Measurements from ENCODE around the gene PIAS2. TPM values are rescaled to one million over a fixed set of nuclear protein-coding genes. Genes with fewer than 3 reads are reported as not detected.
"Not testable (repeated sequence)": the region's sequence is repeated elsewhere in the genome, so short reads cannot be mapped to it uniquely, and the experiment has no call there.

Gene PIAS2
- total RNA-seq, 1 donor: 15.9 TPM

GRCh38 chr18:46842583-46842982 is 74.7 kb downstream of the PIAS2 start:
- no peak for DNase-seq (ENCODE audit: low read depth in 2 of 3, low spot score in 2 of 3)

GRCh38 chr18:46833899-46834298 is 83.4 kb downstream of the PIAS2 start:
- DNase-seq (ENCODE audit: low read depth in 2 of 3, low spot score in 2 of 3): no peak

- no peak for DNase-seq (ENCODE audit: low read depth in 2 of 3, low spot score in 2 of 3)
Measured at GRCh38 chr18:46832849-46833248, 84.5 kb downstream of the PIAS2 start.

- not testable (repeated sequence) for DNase-seq (ENCODE audit: low read depth in 2 of 3, low spot score in 2 of 3)
Measured at GRCh38 chr18:46832422-46832821, 84.9 kb downstream of the PIAS2 start.

GRCh38 chr18:46831434-46831833 is 85.9 kb downstream of the PIAS2 start:
- no peak for DNase-seq (ENCODE audit: low read depth in 2 of 3, low spot score in 2 of 3)

- DNase-seq (ENCODE audit: low read depth in 2 of 3, low spot score in 2 of 3): no peak
Measured at GRCh38 chr18:46830633-46831032, 86.7 kb downstream of the PIAS2 start.

- DNase-seq (ENCODE audit: low read depth in 2 of 3, low spot score in 2 of 3): no peak
Measured at GRCh38 chr18:46829947-46830346, 87.4 kb downstream of the PIAS2 start.

GRCh38 chr18:46829531-46829930 is 87.8 kb downstream of the PIAS2 start:
- DNase-seq (ENCODE audit: low read depth in 2 of 3, low spot score in 2 of 3): no peak

- DNase-seq (ENCODE audit: low read depth in 2 of 3, low spot score in 2 of 3): peak in 1 of 3 donors; percentile 3
Measured at GRCh38 chr18:46821856-46822711, 95.2 kb downstream of the PIAS2 start.

GRCh38 chr18:46820863-46821262 is 96.4 kb downstream of the PIAS2 start:
- no peak for DNase-seq (ENCODE audit: low read depth in 2 of 3, low spot score in 2 of 3)

- DNase-seq (ENCODE audit: low read depth in 2 of 3, low spot score in 2 of 3): no peak
Measured at GRCh38 chr18:46815661-46816060, 101.6 kb downstream of the PIAS2 start.

- DNase-seq (ENCODE audit: low read depth in 2 of 3, low spot score in 2 of 3): no peak
Measured at GRCh38 chr18:46814399-46814798, 102.9 kb downstream of the PIAS2 start.

GRCh38 chr18:46812311-46812710 is 105.0 kb downstream of the PIAS2 start:
- no peak for DNase-seq (ENCODE audit: low read depth in 2 of 3, low spot score in 2 of 3)

- no peak for DNase-seq (ENCODE audit: low read depth in 2 of 3, low spot score in 2 of 3)
Measured at GRCh38 chr18:46810481-46811000, 106.8 kb downstream of the PIAS2 start.

GRCh38 chr18:46809145-46809544 is 108.2 kb downstream of the PIAS2 start:
- DNase-seq (ENCODE audit: low read depth in 2 of 3, low spot score in 2 of 3): no peak

GRCh38 chr18:46795945-46796344 is 121.4 kb downstream of the PIAS2 start:
- not testable (repeated sequence) for DNase-seq (ENCODE audit: low read depth in 2 of 3, low spot score in 2 of 3)

- no peak for DNase-seq (ENCODE audit: low read depth in 2 of 3, low spot score in 2 of 3)
Measured at GRCh38 chr18:46794607-46795006, 122.7 kb downstream of the PIAS2 start.

- no peak for DNase-seq (ENCODE audit: low read depth in 2 of 3, low spot score in 2 of 3)
Measured at GRCh38 chr18:46793565-46793964, 123.7 kb downstream of the PIAS2 start.

- no peak for DNase-seq (ENCODE audit: low read depth in 2 of 3, low spot score in 2 of 3)
Measured at GRCh38 chr18:46789088-46789487, 128.2 kb downstream of the PIAS2 start.

GRCh38 chr18:46787674-46788073 is 129.6 kb downstream of the PIAS2 start:
- no peak for DNase-seq (ENCODE audit: low read depth in 2 of 3, low spot score in 2 of 3)

GRCh38 chr18:46772357-46772756 is 144.9 kb downstream of the PIAS2 start:
- peak in 1 of 3 donors; percentile 50 for DNase-seq (ENCODE audit: low read depth in 2 of 3, low spot score in 2 of 3)

- no peak for DNase-seq (ENCODE audit: low read depth in 2 of 3, low spot score in 2 of 3)
Measured at GRCh38 chr18:46771141-46771540, 146.2 kb downstream of the PIAS2 start.
